Activated CD4-positive, CD25-positive, alpha-beta regulatory T cell treated with anti-CD3 and anti-CD28 coated beads, Interleukin-2, amount 50 U/mL, for 24 hours (primary cell): ENCODE data around the gene FBXO34.
"Not testable (repeated sequence)": the region's sequence is repeated elsewhere in the genome, so short reads cannot be mapped to it uniquely, and the experiment has no call there.

Experiments used
- ATAC-seq, 2 donors: fragments of 150-1000 bp; cut with Tn5 transposase; one replicate each; pipeline ENCODE4 v1.10.0; 2021; ENCODE audit warnings: mild to moderate bottlenecking in 1 of 2, moderate library complexity in 1 of 2

The FBXO34 gene

GRCh38 chr14:55347748-55348147 is 76.5 kb downstream of the FBXO34 start:
- ATAC-seq: no peak

DNA sequence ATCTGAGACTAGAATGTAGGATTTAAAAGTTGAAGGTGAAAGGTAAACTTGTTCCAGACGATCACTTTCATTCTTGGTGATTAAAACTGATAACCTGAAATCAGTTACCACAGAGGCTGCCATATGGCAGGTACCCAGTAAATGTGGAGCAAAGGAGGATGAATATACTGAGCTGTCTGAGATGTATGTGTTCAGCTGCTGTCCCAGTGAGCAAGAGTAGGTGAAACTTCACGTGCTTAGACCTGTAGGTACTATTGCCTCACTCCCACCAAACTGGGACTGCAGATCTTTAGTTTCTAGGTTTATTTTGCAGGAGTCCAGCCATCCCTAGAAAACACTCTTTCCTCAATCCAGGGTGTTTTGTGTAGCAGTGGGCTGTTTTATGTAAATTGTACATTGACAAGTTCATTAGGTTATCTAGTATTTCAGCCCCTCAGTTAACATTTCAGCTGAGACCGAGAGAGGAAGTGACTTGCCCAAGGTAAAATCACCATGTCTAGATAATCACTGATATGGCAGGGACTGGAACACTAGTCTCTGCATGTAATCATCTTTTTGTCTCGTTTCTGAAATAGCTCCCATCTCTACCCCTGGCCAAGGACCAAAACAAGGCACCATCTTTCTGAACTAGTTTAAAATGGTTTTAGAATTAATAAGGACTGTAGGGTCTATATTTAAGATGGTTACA is 77.7 kb downstream of the FBXO34 start:
- peak; percentile 88 to 93 for ATAC-seq

DNA sequence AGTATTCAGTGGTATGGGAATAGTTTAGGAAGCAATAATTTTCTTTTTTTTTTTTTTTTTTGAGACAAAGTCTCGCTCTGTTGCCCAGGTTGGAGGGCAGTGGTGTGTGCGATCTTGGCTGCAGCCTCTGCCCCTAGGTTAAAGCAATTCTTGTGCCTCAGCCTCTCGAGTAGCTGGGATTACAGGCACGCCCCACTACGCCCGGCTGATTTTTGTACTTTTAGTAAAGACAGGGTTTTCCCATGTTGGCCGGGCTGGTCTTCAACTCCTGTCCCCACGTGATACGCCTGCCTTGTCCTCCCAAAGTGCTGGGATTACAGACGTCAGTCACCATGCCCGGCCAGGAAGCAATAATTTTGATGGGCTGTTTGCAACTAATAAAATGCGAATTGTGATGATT is 78.3 kb downstream of the FBXO34 start:
- ATAC-seq: no peak

DNA sequence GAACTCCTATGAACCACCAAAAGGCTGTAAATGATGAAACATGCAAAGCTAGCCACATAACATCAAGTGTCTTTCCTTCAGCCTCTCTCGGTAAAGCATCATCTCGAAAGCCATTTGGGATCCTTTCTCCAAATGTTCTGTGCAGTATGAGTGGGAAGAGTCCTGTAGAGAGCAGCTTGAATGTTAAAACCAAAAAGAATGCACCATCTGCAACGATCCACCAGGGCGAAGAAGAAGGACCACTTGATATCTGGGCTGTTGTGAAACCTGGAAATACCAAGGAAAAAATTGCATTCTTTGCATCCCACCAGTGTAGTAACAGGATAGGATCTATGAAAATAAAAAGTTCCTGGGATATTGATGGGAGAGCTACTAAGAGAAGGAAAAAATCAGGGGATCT is 79.2 kb downstream of the FBXO34 start:
- ATAC-seq: no peak

DNA sequence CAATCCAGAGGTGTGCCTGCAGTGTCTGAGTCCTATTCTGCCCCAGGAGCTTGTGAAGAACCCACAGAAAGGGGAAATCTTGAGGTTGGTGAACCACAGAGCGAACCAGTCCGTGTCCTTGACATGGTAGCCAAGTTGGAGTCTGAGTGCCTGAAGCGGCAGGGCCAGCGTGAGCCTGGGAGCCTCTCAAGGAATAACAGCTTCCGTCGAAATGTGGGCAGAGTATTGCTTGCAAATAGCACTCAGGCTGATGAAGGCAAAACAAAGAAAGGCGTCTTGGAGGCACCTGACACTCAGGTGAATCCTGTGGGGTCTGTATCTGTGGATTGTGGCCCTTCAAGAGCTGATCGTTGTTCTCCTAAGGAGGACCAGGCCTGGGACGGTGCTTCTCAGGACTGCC is 79.9 kb downstream of the FBXO34 start:
- ATAC-seq: no peak

GRCh38 chr14:55352201-55352600 is 81.0 kb downstream of the FBXO34 start:
- no peak for ATAC-seq

DNA sequence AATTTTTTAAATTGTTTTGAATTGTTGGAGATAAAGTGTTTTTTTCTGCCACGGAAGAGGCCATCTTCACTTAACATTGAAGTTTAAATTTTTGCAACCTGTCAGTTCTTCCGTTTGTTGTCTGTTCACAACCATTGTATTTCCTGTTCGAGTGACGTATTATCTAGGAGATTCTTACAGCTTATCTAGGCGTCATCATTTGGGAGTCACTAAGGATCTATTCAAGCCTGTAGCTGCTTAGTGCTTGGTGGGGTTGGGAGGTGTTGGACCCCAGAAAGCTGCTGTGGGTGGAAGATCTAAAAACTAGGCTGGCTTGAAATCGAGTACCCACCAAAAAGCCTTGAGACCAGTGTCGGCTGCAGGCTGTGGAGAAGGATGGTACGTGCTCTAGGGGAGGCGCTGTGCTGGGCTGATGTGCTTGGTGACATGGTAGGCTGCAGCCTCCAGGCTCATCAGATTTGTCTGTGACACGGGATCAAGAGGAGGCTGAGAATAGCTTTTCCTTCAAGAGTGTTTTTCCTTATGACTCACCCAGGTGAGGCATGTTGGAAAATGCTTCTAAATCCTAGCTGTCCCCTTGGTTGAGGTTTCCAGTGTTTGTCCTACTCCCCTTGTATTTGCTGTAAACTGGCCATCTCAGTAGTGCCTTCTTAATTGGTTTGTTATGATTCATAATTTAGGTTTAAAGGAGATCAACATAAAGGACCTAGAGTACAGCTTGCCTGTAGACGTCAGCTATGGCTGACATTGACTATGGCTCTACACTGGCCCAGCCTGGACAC is 82.7 kb downstream of the FBXO34 start:
- peak; percentile 9 to 44 for ATAC-seq

DNA sequence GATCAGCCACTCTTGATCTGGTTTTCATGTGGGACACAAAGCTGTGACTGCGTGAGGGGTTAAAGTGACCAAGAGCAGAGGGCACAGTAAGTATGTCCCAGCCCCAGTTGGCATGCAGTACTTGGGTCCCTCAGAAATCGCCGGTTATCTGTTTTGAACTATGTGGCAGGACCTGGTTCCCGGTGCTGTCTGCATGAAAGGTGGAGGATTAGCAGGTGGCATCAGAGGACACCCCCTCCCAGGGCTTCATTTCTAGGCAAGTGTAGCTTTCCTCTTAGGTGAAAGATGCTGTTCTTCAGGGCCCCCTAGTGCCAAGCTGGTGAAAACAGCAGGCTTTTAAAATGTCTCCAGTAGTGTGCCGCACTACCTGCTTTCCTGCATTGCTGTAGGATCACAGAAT is 83.3 kb downstream of the FBXO34 start:
- peak; percentile 87 to 96 for ATAC-seq

- ATAC-seq: no peak
These were observed 84.7 kb downstream of the FBXO34 start for GRCh38 chr14:55355922-55356321.

GRCh38 chr14:55356913-55357312 is 85.7 kb downstream of the FBXO34 start:
- no peak for ATAC-seq

DNA sequence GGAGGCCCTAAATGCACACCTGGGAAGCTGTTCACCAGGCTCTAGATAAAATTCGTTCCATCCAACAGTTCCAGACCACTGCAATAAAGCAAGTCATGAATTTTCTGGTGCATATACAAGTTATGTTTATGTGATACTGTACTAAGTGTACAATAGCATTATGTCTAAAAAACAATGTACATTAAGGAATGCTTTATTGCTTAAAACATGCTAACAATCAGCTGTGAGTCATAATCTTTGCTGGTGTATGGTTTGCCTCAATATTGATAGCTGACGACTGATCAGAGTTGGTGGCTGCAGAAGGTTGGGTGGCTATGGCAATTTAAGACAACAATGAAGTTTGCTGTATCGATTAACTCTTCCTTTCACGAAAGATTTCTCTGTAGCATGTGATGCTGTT is 88.1 kb downstream of the FBXO34 start:
- ATAC-seq: no peak

DNA sequence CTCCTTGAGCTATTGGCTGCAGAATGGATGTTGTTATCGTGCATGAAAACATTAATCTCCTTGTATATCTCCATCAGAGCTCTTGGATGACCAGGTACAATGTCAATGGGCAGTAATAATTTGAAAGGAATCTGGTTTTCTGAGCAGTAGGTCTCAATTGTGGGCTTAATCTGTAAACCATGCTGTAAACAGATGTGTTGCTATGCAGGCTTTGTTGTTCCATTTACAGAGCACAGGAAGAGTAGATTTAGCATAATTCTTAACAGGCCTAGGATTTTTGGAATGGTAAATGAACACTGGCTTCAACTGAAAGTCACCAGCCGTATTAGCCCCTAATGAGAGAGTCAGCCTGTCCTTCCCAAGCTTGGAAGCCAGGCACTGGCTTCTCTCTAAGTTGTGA is 90.0 kb downstream of the FBXO34 start:
- no peak for ATAC-seq

GRCh38 chr14:55366271-55366670 is 95.0 kb downstream of the FBXO34 start:
- no peak for ATAC-seq

DNA sequence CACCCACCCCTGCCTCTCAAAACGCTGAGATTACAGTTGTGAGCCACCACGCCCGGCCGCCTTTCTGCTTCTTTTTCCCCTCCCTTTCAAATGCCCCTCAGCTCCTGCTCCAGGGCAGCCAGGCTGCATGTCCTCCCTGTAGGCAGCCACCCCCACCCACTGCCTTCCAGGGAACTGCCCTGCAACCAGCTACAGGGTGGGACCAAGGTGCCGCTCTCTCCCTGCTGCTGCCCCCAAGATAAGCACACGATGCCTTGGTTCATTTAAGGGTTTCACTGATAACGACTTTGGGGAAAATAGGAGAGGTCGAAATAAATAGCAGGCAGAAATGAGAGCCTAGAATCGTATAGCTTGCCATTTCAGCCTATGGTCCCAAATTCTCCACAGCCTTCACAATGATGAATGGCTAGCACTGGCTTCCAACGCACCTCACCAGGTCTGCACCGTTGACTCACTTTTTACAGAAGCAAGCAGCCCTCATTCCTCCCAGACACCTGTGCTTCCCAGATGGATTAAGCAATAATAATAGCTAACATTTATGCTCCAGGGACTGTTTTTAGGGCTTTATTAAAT is 99.7 kb downstream of the FBXO34 start:
- ATAC-seq: no peak

DNA sequence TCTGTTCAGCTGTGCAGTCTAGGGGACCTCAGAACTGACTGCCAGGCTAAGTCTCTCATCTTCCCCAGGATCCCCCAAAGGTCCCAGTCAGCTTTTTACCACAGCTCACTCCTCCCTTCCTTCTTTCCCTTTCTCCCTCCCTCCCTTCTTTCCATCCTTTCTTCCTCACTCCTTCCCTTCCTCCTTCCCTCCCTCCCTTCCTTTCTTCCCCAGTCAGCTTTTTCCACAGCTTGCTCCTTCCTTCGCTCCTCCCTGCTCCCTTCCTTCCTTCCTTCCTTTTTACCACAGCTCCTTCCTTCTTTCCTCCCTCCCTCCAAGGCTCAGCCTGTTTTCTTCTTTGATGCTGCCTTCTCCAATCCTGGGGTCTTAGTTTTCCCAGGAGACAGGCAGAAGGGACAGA is 101.2 kb downstream of the FBXO34 start:
- no peak for ATAC-seq

GRCh38 chr14:55372825-55373224 is 101.6 kb downstream of the FBXO34 start:
- ATAC-seq: no peak

DNA sequence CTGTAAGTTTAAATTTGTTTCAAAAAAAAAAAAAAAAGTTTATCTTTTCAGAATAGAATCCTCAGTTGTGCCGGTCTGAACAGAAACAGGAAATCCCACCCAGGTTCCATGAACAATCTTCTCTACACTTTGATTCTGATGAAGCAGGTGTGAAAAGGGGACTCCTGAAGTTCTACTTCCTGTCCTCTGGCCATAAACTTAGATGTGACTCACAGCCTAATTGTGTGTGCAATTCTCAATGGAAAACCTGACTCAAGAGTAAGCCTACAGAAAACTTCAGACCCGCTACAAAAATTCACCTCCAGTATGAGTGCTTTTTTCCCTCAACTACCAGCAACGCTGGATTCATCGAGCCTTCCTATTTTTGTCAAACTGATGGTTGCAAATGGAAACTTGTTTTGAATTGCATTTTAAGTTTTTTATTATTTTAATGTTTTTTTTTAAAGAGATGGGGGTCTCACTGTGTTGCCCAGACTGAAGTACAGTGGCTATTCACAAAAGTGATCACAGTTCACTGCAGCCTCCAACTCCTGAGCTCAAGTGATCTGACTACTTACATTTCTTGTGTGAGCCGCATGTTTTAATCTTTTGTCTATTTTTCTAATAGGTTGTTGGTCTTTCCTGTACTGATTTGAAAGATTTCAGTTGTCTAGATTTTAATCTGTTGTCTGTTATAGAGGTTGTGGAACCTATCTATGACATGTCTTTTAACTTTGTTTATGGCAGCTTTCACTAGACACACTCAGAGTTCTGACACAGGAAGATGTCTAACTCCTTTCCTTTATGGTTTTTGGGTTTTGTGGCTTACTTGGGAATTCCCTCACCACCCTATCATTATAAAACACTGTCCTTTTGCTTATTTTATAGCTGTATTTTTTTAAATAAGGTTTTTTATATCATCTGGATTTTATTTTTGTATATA is 102.8 kb downstream of the FBXO34 start:
- peak; percentile 82 to 88 for ATAC-seq

GRCh38 chr14:55374771-55375170 is 103.5 kb downstream of the FBXO34 start:
- peak; percentile 14 to 28 for ATAC-seq

DNA sequence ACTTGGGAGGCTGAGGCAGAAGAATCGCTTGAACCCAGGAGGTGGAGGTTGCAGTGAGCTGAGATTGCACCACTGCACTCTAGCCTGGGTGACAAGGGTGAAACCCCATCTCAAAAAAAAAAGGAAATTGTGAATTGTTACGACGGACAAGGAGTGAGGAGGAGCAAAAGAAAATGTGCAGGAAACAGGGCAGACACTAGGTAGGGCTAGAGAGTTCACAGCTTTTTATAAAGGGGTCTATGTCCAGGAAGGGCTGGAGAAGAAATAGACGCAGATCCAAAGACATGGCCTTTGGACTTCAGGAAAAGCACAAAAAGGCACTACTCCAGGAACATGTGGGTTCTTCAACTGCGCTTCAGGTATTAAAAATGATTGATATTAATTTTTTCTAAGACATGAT is 106.0 kb downstream of the FBXO34 start:
- ATAC-seq: no peak

GRCh38 chr14:55381040-55381439 is 109.8 kb downstream of the FBXO34 start:
- no peak for ATAC-seq

- ATAC-seq: no peak
These were observed 110.3 kb downstream of the FBXO34 start for GRCh38 chr14:55381561-55381960.

- ATAC-seq: no peak
These were observed 111.3 kb downstream of the FBXO34 start for GRCh38 chr14:55382483-55382882.

- ATAC-seq: not testable (repeated sequence)
These were observed 111.8 kb downstream of the FBXO34 start for GRCh38 chr14:55383056-55383466.
